Measurements from ENCODE around the gene IFITM10.

Gene IFITM10

DNA sequence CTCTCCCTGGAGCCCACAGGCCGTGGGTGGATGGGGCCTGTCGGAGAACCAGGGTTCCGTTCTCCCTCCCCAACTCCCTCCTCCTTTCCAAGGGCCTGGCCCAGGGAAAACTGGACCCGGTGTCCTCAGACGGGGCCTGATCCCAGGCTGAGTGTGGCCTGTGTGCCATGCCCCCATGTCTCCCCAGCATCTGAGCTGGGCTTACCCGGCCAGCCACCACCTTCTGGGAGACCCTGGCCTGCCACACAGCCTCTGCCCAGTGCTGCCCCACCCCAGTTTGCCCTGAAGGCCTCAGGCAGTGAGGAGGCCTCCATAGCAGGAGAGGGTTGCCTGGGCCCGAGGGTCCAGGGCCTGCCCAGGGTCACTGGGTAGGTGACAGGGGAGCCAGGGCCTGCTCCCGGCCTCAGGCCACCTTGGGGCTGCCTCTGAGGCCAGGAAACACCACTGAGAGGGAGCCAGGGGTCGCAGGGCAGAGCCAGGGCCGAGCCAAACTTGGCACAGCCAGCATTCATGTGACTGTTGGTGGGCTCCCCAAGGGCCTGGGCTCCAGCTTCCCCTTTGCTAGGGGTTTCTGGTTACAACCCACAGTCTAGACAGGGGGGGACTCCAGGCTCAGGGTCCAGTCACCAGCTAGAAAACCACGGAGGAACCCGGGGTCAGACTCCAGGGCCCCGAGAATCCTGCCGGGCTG, 590 bp upstream of the IFITM10 start:
- DNase-seq, result peak; percentile 62

DNA sequence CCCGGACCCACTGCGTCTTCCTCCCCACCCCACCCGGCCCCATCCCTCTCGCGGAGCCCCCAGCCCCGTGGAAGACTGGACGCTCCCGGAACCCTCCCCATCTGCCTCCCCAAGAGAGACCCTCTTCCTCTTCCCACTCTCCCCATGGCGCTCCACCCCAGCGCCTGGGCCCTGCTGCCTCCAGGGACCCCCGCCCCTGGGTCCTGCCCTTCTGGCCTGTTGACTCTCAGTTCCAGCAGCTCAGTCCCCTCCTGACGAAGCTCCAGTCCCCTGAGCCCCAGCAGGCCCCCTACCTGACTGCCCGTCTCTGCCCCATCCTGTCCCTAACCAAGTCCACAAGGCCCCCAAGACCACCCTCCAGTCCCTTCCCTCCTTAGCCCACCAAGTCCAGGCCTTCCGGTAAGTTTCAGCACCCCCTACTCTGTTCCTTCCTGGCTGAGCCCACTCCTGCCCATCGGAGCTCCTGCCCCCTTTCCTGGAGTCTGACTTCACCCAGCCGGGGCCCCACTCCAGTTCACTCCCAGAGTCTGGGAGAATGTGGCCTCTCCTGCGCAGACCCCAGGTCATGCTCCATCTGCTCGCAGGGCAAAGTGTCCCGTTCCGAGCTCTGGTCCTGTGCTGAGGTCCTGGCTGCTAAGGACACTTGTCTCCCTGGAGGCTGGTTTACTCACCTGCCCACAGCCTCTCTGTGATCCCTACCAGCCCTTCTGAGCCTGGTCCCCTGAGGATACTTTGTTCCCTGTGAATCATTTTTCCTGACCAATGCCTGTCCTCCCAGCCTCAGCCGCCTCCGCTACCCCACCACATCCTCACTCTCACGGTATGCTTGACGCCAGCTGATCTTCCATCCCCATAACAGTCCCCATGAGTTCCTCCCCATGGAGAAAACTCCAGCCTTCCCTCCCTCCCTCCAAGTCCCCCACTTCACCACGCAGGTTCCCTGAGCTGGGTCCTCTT, 722 bp downstream of the IFITM10 start:
- DNase-seq, result no peak

DNA sequence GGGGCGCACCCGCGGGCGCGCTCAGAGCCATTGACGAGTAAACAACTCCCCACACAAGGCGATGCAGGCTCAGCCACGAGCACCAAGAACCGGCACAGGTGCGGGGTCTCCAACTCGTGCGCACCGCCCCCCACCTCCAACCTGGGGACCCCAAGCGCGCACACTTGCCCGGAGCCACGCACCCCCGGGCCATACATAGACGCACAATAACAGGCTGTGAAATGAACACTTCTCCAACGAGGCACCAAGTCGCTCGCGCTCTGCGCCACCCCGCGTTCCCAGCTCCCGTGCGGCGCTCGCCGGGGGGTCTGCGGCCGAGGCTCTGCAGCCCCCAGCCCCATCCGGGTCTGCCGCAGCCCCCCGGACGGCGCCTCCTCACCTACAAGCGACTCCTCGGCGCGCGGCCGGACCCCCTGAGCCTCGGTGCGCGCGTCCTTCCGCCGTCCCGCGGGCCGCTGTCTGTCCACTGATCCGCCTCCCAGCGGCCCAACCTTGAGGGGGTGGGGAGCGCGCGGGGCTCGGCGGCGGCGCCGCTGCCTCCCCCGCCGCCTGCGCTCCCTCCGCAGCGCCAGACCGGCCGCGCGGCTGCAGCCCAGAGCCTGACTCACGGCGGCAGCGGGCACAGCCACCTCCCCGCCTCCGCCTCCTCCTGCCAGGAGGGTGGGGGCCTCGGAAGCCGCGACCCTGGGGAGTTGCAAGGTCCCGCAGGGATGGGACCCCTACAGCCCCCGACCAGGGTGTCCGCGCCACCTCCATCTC, 1.6 kb downstream of the IFITM10 start:
- DNase-seq, result peak; percentile 58

DNA sequence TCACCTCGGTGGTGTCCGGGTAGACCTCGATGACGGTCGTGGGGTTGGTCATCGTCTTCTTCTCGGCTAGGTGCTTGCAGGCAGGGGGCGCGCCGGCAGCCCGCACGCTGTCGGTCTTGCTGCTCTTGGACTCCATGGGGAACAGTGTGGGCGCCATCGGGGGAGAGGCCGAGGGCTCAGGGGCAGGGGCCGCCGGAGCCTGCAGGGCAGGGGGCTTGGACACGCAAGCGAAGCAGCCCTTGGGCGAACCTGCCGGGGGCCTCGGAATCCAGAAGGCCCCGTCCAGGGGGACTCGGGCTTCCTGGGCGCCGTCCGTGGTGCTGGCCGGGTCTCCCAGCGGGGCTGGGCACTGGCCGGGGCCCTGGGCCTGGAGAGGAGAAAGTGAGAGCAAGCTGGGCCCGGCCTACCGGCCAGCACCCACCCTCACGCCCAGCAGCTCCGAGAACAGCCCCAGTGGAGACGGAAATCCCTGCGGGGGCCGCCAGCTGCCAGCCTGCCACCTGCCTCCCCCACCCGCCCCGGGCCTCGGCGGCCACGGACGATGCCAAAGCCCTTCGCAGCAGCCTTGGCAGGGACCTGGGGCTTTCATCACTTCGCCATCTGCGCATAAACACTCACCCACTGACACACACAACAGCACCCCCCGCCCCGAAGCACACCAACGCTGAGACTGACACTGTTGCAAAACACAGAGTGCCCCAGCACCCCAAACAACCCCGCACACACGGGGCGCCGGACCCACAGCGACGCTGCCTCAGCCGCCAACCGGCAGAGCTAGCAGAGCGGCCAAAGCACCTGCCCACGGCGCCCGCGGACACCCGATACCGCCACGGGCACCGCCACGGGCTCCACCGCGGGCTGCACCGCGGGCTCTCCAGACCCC, 2.4 kb downstream of the IFITM10 start:
- DNase-seq, result no peak

DNA sequence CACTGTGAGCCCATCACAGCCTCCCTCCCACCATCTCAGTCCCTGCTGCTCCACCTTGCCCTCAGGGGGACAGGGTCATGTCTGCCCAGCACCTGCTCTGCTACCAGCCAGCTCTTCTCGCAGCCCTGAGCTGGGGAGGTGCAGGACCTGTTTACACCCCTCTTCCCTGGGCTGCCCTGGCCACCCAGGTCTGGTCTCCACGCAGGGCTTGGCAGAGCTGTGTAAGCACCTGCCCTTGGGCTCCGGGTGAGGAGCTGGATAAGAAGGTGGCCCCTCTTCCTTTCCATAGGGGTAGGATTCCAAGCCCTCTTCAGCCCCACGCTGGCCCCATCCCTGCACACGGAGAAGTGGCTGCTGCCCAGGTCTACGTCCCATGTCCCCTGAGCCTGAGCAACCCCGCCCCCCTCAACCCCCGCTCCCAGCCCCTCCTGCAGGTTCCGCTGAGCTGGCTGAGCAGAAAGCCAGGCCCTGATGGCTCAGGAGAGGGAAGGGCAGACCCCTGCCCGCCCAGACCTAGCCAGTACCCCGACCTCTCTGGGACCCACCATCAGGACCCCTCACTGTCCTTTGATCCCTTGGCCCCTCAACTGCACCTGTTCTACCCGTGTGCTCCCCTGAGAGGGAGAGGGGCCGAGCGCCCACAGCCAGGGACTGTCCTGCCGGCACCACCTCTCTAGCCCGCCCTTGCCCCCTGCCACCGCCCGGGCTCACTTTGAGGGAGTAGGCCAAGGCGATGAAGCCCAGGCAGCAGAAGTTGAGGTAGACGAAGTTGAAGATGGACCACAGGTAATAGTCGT, 3.2 kb downstream of the IFITM10 start:
- no peak for DNase-seq

DNA sequence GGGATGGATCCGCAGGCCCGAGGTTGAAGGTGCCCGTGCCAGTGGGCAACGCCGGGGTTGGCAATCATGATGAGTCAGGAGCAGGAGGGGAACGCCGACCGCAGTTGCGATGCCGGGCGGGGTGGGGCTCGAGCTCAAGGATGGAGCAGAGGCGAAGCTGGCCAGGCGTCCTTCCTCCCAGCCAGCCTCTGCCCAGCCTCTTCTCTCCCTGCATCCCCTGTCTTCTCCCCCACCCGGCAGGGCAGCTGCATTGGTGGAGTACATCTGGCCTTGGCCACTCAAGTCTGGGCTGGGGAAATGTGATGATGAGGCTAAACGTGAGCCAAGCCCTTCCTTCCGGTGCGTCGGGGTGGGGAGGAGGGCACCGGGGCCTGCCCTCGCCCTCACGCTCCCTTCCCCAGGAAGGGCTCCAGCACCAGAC, 3.9 kb downstream of the IFITM10 start:
- no peak for DNase-seq

DNA sequence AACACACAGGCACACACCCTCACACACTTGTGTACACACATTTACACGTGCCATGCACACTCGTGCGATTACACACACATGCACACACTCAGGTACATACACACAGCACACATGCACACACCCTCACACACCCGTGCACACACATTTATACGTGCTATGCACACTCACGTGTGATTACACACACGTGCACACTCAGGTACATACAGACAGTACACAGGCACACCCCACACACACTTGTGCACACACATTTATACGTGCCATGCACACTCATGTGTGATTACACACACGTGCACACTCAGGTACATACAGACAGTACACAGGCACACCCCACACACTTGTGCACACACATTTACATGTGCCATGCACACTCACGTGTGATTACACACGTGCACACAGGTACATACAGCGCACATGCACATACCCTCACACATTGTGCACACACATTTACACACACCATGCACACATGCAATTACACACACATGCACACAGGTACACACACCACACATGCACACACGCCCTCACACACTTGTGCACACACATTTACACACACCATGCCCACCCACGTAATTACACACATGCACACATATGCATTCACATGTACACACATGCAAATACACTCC, 4.6 kb downstream of the IFITM10 start:
- no peak for DNase-seq

DNA sequence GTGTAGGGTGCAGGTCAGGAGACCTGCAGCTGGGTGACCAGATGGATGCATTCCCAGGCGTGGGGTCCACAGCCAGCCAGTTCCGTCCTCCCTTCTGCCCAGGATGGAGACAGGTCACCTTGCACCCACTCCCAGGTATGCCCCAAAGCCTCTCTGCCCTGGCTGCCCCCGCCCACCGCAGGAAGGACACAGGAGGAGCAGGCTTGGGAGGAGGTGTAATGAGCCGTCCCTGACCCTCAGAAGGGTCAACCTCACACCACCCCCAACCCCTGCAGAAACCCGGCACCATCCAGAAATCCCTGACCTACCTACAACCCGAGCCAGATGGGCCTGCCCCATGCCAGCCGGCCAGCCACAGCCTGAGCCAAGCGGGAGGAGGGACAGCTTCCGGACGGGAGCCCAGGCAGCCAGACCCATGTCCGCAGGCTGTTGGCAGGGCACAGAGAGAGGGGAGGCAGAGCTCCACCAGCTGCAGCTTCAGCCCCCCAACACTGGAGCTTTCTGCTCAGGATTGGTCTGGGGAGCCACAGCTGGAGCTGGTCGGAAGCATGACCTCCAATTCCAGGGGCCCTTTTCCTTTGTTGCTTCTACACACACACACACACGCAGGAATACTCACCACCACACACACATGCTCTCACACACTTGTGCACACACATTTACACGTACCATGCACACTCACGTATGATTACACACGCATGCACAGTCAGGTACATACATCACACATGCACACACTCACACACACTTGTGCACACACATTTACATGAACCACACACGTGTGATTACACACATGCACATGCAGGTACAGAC, 5.3 kb downstream of the IFITM10 start:
- no peak for DNase-seq

DNA sequence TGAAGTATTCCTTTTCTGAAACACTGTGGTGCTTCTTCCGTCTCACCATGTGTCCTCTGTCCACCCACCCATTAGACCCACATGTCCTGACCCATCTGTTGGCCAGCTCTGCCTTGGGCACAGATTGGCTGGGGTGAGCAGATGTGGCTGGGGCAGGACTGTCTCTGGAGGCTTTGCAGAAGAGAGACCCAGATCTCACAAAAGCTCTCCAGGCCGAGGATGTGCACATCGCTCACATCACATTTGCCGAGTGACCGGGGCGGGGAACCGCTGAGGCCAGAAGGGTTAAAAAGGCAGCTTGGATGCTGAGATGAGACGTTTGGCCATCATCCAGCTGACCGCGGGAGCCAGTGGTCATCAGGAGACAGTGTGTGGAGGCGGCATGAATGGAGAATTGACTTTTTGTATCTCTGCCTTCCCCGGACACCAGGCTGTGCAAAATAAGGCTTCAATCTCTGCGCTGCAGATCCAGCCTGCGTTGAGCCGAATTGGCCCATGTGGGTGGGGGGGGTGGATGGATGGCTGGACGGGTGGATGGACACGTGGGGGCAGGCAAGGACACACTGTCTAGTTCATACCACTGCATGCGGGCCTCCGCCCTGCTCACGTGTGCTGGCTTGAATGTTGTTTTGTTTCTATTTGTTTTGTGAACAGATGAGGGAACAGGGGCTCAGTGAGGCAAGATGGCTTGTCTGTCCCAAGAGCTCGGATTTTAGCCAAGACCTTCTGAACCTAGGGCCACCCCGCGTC, 6.1 kb downstream of the IFITM10 start:
- DNase-seq, result no peak

DNA sequence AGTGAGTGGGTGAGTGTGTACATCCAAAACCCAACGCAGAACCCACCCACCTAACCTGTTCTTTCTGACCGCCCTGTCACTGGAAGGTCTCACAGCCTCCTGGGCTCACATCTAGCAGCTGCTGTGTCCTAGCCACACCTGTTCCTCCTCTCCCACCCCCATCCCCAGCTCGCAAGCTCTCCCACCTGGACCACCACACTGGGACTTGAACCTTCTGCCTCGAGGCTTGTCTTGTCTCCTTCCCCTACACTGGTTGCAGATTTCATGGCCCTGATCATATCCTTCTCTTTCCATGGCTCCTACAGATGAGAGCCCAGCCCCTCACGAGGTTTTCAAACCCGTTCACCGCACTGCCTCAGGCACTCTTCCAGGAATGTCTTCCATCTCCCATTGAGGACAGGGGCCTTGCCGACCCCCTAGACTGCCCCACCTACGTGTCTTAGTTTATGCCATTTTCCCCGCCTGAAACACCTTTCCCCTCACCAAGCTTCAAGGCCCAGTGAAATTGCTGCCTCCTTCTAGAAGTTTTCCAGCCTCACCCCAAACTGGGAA, 6.7 kb downstream of the IFITM10 start:
- no peak for DNase-seq

DNA sequence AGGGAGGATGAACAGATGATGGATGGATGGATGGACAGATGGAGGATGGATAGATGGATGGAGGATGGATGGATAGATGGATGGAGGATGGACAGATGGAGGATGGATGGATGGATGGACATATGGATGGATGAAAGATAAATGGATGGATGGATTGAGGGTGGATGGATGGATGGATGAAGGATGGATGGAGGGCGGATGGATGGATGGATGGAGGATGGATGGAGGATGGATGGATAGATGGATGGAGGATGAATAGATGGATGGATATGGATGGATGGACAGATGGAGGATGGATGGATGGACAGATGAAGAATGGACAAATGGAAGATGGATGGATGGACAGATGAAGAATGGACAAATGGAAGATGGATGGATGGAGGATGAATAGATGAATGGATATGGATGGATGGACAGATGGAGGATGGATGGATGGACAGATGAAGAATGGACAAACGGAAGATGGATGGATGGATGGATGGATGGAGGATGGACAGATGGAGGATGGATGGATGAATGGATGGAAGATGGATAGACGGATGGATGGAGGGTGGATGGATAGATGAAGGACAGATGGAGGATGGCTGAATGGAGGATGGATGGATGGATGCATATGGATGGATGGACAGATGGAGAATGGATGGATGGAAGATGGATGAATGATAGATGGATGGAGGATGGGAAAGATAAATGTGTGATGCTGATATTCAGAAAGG, 7.4 kb downstream of the IFITM10 start:
- DNase-seq, result no peak

DNA sequence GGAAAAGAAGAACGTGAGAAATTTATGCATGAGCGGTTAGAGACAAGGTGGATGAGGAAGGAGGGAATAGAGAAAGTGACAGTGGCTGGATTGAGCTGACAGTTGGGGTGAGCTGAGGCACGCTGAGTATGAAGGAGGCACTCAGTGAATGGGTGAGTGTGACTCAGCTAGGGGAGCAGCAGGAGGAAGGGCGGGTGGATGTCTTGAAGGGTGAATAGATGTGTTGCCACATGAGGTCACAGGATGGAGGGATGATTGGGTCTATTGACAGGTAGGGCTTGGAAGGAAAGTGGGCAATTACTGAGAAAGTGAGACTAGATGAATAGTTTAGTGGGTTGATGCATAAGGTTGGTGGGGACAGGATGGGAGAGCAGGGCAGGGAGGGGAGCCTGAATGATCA, 8.0 kb downstream of the IFITM10 start:
- DNase-seq, result no peak

DNA sequence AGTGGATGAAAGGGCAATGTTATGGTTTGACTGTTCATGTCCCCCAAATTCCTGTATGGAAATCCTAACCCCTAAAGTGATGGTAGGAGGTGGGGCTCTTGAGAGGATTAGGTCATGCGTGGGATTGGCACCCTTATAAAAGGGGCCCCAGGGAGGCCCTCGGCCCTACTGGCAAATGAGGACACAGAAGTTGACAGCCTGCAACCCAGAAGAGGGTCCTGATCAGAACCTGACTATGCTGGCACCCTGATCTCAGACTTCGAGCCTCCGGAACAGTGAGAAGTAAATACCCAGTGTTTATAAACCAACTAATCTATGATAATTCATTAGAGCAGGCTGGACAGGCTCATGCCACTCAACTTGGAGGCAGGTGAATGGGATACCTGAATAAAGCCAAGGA, 8.7 kb downstream of the IFITM10 start:
- no peak for DNase-seq

DNA sequence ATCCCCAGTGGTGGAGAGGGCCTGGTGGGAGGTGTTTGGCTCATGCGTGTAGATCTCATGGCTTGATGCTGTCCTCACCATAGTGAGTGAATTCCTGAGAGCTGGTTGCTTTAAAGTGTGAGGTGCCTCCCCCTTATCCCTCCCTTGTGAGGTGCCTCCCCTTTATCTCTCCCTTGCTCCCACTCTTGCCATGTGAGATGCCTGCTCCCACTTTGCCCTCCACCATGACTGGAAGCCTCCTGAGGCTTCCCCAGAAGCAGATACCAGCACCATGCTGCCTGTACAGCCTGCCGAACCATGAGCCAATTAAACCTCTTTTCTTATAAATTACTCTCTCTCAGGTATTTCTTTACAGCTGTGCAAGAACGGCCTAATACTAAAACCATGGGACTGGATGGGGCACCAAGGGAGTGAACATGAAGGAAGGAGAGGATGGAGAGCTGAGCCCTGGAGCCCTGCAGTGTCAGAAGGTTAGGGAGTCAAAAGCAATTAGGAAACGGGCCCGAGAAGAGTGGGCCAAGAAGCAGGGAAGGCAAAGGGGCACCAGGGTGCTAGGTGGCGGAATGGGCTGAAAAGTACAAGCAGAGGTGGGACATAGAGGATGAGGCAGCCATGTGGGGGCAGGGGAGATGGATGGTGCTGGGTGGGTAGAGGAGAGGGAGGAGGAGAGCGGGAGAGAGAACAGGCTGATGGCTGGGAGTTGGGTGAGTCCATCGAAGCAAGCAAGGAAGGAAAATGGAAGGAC, 9.4 kb downstream of the IFITM10 start:
- DNase-seq, result no peak

DNA sequence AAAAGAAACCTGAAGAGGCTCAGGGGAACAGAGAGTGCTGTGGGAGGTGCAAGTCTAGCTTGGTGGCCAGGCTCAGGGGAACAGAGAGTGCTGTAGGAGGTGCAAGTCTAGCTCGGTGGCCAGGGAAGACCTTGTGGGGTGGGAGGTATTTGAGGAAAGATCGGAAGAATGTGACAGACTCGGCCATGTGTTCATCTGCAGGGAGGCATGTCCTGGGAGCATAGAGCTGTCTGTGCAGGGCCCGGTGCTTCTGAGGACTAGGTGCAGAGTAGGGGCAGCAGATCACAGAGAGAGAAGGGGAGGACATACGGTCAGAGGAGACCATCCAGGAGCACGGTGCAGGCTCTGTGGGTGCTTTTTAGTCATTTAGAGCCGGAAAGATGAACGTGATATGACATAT, 10.8 kb downstream of the IFITM10 start:
- no peak for DNase-seq

DNA sequence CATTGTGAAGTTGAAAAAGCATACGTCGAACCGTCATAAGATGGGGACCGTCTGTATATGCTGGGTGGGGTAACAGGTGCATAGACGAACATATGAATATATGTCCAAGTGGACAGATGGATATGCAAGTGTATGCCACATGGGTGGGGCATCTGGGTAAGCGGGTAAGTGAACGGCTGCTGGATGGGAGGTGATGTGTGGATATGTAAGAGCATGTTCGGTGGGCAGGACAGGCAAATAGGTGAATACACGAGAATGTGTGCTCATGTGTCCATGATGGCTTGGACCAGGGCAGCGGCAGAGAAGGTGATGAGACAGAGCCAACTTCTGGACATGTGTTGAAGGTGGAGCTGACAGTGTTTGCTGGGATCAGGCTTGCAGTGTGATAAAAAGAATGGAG, 12.0 kb downstream of the IFITM10 start:
- no peak for DNase-seq

DNA sequence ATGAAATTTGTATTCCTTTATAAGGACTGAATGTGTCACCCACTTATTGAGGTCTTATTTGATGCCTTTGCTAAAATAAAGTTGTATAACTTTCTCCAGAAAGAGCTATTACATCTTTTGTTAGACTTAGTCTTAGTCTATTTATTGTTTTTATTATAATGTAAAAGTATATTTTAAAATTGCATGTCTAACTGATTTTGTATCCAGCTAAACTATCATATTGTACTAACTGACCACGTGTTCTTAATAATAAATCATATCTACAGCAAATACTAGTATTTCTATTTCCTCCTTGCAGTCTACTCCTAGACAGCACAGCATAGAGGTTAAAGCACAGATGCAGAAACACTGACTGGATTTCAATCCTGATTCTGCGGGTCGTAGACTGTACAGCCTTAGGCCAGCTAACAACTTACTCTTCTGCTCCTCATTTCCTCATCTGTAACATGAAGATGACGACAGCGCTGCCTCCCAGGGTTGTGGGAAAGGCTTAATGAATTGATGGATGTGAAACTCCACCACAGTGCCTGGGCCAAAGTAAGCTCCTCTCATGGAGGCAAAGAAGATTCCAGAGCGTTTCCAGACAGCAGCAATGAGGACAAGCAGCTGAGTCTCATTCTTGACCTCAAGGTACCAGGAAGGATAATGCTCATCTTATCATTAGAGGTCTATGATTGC, 13.2 kb downstream of the IFITM10 start:
- DNase-seq, result no peak
